Endothelial cell of umbilical vein (primary cell): ENCODE data around the gene SERPINA1. TPM values are rescaled to one million over a fixed set of nuclear protein-coding genes. Genes with fewer than 3 reads are reported as not detected.

Experiments
- Bru-seq: library from RNA; stranded (reverse); fragments of 400-500 nt; gene quantifications from one replicate; lab custom pipeline; 2021; lab: Mats Ljungman, UMichigan
- BruChase-seq, 2 experiments: library from RNA; stranded (reverse); fragments of 400-500 nt; gene quantifications; one replicate each; lab custom pipeline; 2021; lab: Mats Ljungman, UMichigan
- BruUV-seq: library from RNA; stranded (reverse); fragments of 400-500 nt; replicated peaks from 2 replicates; lab custom pipeline; 2021; lab: Mats Ljungman, UMichigan
- CTCF ChIA-PET: fragments of 300-600, 350-600 bp; sonication (Branson Sonifier 250); formaldehyde crosslinking; loops from one replicate; lab custom pipeline; 2021; ENCODE audit warnings: antibody characterized with exemption, inconsistent platforms; lab: Charles Lee
- POLR2A ChIA-PET: fragments of 300-600, 350-600 bp; sonication (Branson Sonifier 250); formaldehyde crosslinking; loops from one replicate; lab custom pipeline; 2021; ENCODE audit warnings: antibody characterized with exemption, inconsistent platforms; lab: Charles Lee
- DNase-seq: peaks from one replicate; pipeline ENCODE4 v3.0.0-alpha.2; 2011; ENCODE audit warnings: low read depth, low spot score
- FAIRE-seq: peaks from 2 replicates; lab custom pipeline; 2011; peaks lifted over from hg19 to GRCh38; lab: Jason Lieb, UNC
- H2AFZ ChIP-seq: 2 replicates; pipeline ENCODE4 v1.6.0; 2012; ENCODE audit warnings: low read depth, low read length, control low read depth, inconsistent platforms
- H3K27ac ChIP-seq: 2 replicates; pipeline ENCODE4 v1.5.1; 2011; ENCODE audit warnings: low read depth, mild to moderate bottlenecking, control low read depth, low read length, moderate library complexity; ENCODE audit not compliant: insufficient read depth
- H3K27me3 ChIP-seq, 2 experiments: 2 replicates each; pipeline versions ENCODE4 v1.6.0 to v1.6.1; 2011; ENCODE audit warnings: low read length in 2 of 2, mixed read lengths in 1 of 2; ENCODE audit not compliant: control insufficient read depth in 2 of 2, insufficient read depth in 2 of 2
- H3K36me3 ChIP-seq, 2 experiments: 2 replicates in 1 of 2; 3 replicates in 1 of 2; pipeline ENCODE4 v1.5.1; 2011; ENCODE audit warnings: low read length in 2 of 2, mild to moderate bottlenecking in 1 of 2, moderate library complexity in 1 of 2; ENCODE audit not compliant: control insufficient read depth in 2 of 2, insufficient read depth in 2 of 2; ENCODE audit errors: extremely low read depth in 1 of 2
- H3K4me1 ChIP-seq: 3 replicates; pipeline ENCODE4 v1.5.1; 2011; ENCODE audit warnings: mild to moderate bottlenecking, low read length; ENCODE audit not compliant: control insufficient read depth, insufficient read depth; ENCODE audit errors: extremely low read depth
- H3K4me2 ChIP-seq: 2 replicates; pipeline ENCODE4 v1.6.1; 2011; ENCODE audit warnings: low read length, control low read depth, mixed read lengths; ENCODE audit not compliant: insufficient read depth
- H3K4me3 ChIP-seq, 3 experiments: fragments of 200-600 bp in 1 of 3; sonication (generic), shearing (Covaris generic) in 1 of 3; replicated peaks in 1 of 3; 2 replicates each; pipeline ENCODE4 v1.5.1; 2011 to 2016; ENCODE audit warnings: control low read depth in 3 of 3, low read length in 3 of 3, mild to moderate bottlenecking in 2 of 3, inconsistent platforms in 1 of 3, low read depth in 1 of 3, moderate library complexity in 1 of 3; ENCODE audit not compliant: insufficient read depth in 1 of 3
- H3K79me2 ChIP-seq: 2 replicates; pipeline ENCODE4 v1.6.0; 2012; ENCODE audit warnings: low read length, inconsistent platforms; ENCODE audit not compliant: control insufficient read depth, insufficient read depth
- H3K9ac ChIP-seq: replicated peaks from 2 replicates; pipeline ENCODE3; 2011; ENCODE audit warnings: low read length, control low read depth; ENCODE audit not compliant: insufficient read depth; ENCODE audit errors: extremely low read depth
- H3K9me1 ChIP-seq: replicated peaks from 3 replicates; pipeline ENCODE4 v1.6.0; 2011; ENCODE audit warnings: mild to moderate bottlenecking, low read length; ENCODE audit not compliant: control insufficient read depth, insufficient read depth; ENCODE audit errors: extremely low read depth
- H3K9me3 ChIP-seq: replicated peaks from 2 replicates; pipeline ENCODE4 v1.5.1; 2012; ENCODE audit warnings: low read length, inconsistent platforms; ENCODE audit not compliant: control insufficient read depth, insufficient read depth
- H4K20me1 ChIP-seq: replicated peaks from 2 replicates; pipeline ENCODE3; 2011; ENCODE audit warnings: mild to moderate bottlenecking, low read length; ENCODE audit not compliant: control insufficient read depth, insufficient read depth; ENCODE audit errors: extremely low read depth
- EZH2 ChIP-seq: IDR thresholded peaks from 2 replicates; pipeline ENCODE4 v1.6.1; 2012; ENCODE audit warnings: borderline replicate concordance, low read depth, mild to moderate bottlenecking, moderate library complexity, low read length, inconsistent platforms; ENCODE audit not compliant: severe bottlenecking
- FOS ChIP-seq: IDR thresholded peaks from 2 replicates; pipeline ENCODE4 v1.6.1; 2011; ENCODE audit warnings: mild to moderate bottlenecking, low read length, moderate library complexity, borderline replicate concordance; ENCODE audit not compliant: insufficient read depth
- GATA2 ChIP-seq: IDR thresholded peaks from 2 replicates; pipeline ENCODE4 v1.7.0; 2011; ENCODE audit warnings: low read depth, mild to moderate bottlenecking, moderate library complexity, mixed read lengths, low read length; ENCODE audit not compliant: insufficient read length, insufficient read depth
- JUN ChIP-seq: IDR thresholded peaks from 2 replicates; pipeline ENCODE4 v1.6.1; 2011; ENCODE audit warnings: borderline replicate concordance, low read depth; ENCODE audit not compliant: insufficient read length, insufficient read depth
- MYC ChIP-seq: IDR thresholded peaks from one replicate; pipeline ENCODE4 v1.6.1; 2011; ENCODE audit warnings: mild to moderate bottlenecking, low read depth, low read length
- POLR2AphosphoS5 ChIP-seq: IDR thresholded peaks from 2 replicates; pipeline ENCODE4 v1.6.1; 2012; ENCODE audit warnings: low read depth, mild to moderate bottlenecking, control low read depth, low read length, moderate library complexity; ENCODE audit not compliant: insufficient read depth
- dilution Hi-C: fragments of 300-500 bp; cut with MboI; formaldehyde crosslinking; loops from one replicate; pipeline ENCODE4 v1.15.0; 2019; ENCODE audit warnings: low sequenced_read_pairs; ENCODE audit not compliant: extremely low pct_ligation_motif_present
- intact Hi-C: fragments of 100-400 bp; cut with micrococcal nuclease; formaldehyde crosslinking; loops from one replicate; pipeline ENCODE4 v1.10.0; 2022
- long read RNA-seq: library from polyadenylated mRNA; stranded (forward); transcript quantifications from one replicate; pipeline ENCODE4 v2.0.0, GENCODE V29; 2021
- polyA minus RNA-seq, 3 experiments: library from RNA; depleted of rRNA, polyadenylated mRNA; stranded (reverse); fragments of >200 nt; gene quantifications; 1 replicate in 1 of 3; 2 replicates in 2 of 3; pipeline ENCODE4 v1.2.3, GENCODE V29; 2011
- polyA plus RNA-seq, 4 experiments: library from polyadenylated mRNA; depleted of rRNA in 3 of 4; stranded (reverse) in 3 of 4; unstranded in 1 of 4; fragments of >200 nt; gene quantifications; 2 replicates each; pipeline versions ENCODE4 v1.2.1 to v1.2.3, GENCODE V29; 2011 to 2012; ENCODE audit warnings: missing spikeins in 1 of 4
- total RNA-seq: library from RNA; stranded (reverse); gene quantifications from 2 replicates; pipeline ENCODE4 v1.2.3, GENCODE V29; 2021
- TF ChIP-seq, protein P1 (sequence below): IDR thresholded peaks from 2 replicates; pipeline ENCODE4 v1.6.1; 2011; ENCODE audit not compliant: insufficient read depth, insufficient read length
- TF ChIP-seq, protein P2 (sequence below), 2 donors: IDR thresholded peaks; 1 replicate in 1 of 2; 2 replicates in 1 of 2; pipeline ENCODE4 v1.5.1; 2011; ENCODE audit warnings: low read length in 2 of 2, mild to moderate bottlenecking in 2 of 2, moderate library complexity in 2 of 2, control low read depth in 1 of 2, inconsistent platforms in 1 of 2, low read depth in 1 of 2; ENCODE audit not compliant: insufficient read depth in 1 of 2; ENCODE audit errors: extremely low read depth in 1 of 2

Gene SERPINA1
- total RNA-seq (not detected in 2 replicates), polyA plus RNA-seq (not detected in 2 replicates), polyA minus RNA-seq (1.4 TPM in 1 of 2 replicates, not detected in the other), Bru-seq, nascent RNA (not detected), BruChase-seq, experiment 1, labeled RNA remaining after a 6-hour chase (not detected), BruChase-seq, experiment 2, labeled RNA remaining after a 2-hour chase (percentile 1 among the genes with signal in this experiment)
- not detected in 2 replicates for polyA plus RNA-seq (2011; cell fraction: cytosol; rRNA removed)
- 0.27 TPM in 1 of 2 replicates, not detected in the other for polyA plus RNA-seq (2011; cell fraction: nucleus; rRNA removed)
- 0.26 and 0.40 TPM in 2 replicates for polyA plus RNA-seq (2012)
- polyA minus RNA-seq (2011; cell fraction: cytosol; rRNA and poly(A)+ RNA removed) = not detected
- polyA minus RNA-seq (2011; cell fraction: nucleus; rRNA and poly(A)+ RNA removed) = not detected in 2 replicates
- long read RNA-seq = 0 reads

DNA sequence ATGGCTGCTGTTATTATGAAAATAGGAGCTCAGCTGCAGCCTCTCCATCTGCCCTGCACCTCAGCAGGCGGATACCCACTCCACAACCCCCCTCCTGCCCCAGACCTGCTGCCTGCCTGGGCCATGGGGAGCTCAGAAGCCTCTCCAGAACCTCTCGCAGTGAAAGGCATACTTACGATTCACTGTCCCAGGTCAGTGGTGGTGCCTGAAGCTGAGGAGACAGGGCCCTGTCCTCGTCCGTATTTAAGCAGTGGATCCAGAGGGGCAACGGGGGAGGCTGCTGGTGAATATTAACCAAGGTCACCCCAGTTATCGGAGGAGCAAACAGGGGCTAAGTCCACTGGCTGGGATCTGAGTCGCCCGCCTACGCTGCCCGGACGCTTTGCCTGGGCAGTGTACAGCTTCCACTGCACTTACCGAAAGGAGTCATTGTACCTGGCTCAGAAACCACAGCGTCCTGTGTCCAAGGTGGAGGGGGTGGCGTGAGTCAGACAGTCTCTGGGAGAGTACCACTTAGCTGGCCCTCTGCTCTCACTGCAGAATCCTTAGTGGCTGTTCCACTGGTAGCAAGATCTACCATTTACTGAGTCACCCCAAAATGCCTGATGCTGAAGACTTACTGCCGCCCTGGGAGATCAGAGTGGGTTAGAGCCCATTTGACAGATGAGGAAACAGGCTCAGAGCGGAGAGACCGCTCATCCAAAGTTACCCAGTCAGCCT, at the start of gene SERPINA1:
SERPINA1 (minus strand) TSS at position 219 of the 720 bp plus-strand sequence. CDS start 5,365 bp downstream, outside the sequence.
- no TSS peak for BruUV-seq
- Histone ChIP-seq H3K4me1 (no peaks in the 10 kb centered on the region), H3K79me2 (no peaks in the 10 kb centered on the region), H3K27ac (no peak within 1 kb of the TSS), H3K36me3 (no peaks in the 10 kb centered on the region), H3K9ac (no peak within 1 kb of the TSS), H4K20me1 (no peaks in the 10 kb centered on the region), H3K27me3 (no peaks in the 10 kb centered on the region), H3K9me3 (no peaks in the 10 kb centered on the region), H3K9me1 (no peaks in the 10 kb centered on the region), H3K4me3 (no peak within 1 kb of the TSS), H2AFZ (no peak within 1 kb of the TSS), H3K4me2 (no peak within 1 kb of the TSS)
- no peak for TF ChIP-seq GATA2
- TF ChIP-seq MYC = no peak
- no peak for TF ChIP-seq FOS
- no peak for TF ChIP-seq EZH2
- TF ChIP-seq, protein P1, sequence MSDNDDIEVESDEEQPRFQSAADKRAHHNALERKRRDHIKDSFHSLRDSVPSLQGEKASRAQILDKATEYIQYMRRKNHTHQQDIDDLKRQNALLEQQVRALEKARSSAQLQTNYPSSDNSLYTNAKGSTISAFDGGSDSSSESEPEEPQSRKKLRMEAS = no peak
- no peak for TF ChIP-seq POLR2AphosphoS5
- TF ChIP-seq, protein P2, sequence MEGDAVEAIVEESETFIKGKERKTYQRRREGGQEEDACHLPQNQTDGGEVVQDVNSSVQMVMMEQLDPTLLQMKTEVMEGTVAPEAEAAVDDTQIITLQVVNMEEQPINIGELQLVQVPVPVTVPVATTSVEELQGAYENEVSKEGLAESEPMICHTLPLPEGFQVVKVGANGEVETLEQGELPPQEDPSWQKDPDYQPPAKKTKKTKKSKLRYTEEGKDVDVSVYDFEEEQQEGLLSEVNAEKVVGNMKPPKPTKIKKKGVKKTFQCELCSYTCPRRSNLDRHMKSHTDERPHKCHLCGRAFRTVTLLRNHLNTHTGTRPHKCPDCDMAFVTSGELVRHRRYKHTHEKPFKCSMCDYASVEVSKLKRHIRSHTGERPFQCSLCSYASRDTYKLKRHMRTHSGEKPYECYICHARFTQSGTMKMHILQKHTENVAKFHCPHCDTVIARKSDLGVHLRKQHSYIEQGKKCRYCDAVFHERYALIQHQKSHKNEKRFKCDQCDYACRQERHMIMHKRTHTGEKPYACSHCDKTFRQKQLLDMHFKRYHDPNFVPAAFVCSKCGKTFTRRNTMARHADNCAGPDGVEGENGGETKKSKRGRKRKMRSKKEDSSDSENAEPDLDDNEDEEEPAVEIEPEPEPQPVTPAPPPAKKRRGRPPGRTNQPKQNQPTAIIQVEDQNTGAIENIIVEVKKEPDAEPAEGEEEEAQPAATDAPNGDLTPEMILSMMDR (IDR thresholded peaks at IDR 0.05; ENCODE audit: extremely low read depth in 1 of 2, insufficient read depth in 1 of 2, low read depth in 1 of 2, low read length in 2 of 2) = no peak
- no peak for TF ChIP-seq JUN
- DNase-seq = no peak
- dilution Hi-C loops = no loop called here
- FAIRE-seq = no peak
- ChIA-PET POLR2A (no interaction called here), CTCF (no interaction called here)
- intact Hi-C loops = no loop called here
